ENCODE measurements around the gene FGF14.

- no peak for TF ChIP-seq CTCF (conservative IDR thresholded peaks at IDR 0.05; ENCODE audit: low read depth in 2 of 2)
- no peak for TF ChIP-seq EZH2phosphoT487 (IDR thresholded peaks at IDR 0.05; ENCODE audit: unreplicated experiment)
- no peak for TF ChIP-seq POLR2AphosphoS5 (IDR thresholded peaks at IDR 0.05; ENCODE audit: low read depth)
- TF ChIP-seq EZH2 (IDR thresholded peaks at IDR 0.05; ENCODE audit: low read depth, unreplicated experiment) = no peak
- no peak for TF ChIP-seq REST (IDR thresholded peaks at IDR 0.05; ENCODE audit: unreplicated experiment)
Observed at GRCh38 chr13:102183509-102184182, 218.2 kb downstream of the FGF14 start.

Measured in GM23338 (cell line).